Limb (tissue), 2 donors: ENCODE data around the gene CCL24.
"Not testable (repeated sequence)": the region's sequence is repeated elsewhere in the genome, so short reads cannot be mapped to it uniquely, and the experiment has no call there.

Source experiments
- DNase-seq, 2 donors: peaks; one replicate each; pipeline ENCODE4 v3.0.0-alpha.2; 2016; ENCODE audit errors: extremely low spot score in 2 of 2

Gene CCL24

GRCh38 chr7:75819711-75820110, 6.1 kb upstream of the CCL24 start:
- no peak for DNase-seq

DNA sequence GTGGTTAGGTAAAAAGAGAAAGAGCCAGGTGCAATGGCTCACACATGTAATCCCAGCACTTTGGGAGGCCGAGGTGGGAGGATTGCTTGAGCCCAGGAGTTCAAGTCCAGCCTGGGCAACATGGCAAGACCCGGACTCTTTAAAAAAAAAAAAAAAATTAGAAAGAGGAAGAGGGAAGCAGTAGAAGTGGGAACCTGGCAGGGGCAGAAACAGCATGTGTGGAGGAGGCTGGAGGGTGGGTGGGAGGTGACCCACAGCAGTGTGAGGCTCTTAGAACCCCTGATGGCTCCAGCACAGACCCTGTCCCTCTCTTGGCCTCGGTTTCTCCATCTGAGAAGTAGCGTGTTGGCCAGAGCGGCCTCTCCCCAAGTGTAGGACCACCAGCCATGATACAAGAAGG, 4.9 kb upstream of the CCL24 start:
- DNase-seq: no peak

- DNase-seq: no peak
Observed at GRCh38 chr7:75817116-75817515, 3.5 kb upstream of the CCL24 start.

- DNase-seq: no peak
Observed at GRCh38 chr7:75815418-75816064, 1.9 kb upstream of the CCL24 start.

GRCh38 chr7:75814407-75814947, 871 bp upstream of the CCL24 start:
- DNase-seq: no peak

GRCh38 chr7:75813084-75813483, 522 bp downstream of the CCL24 start:
- DNase-seq: no peak

DNA sequence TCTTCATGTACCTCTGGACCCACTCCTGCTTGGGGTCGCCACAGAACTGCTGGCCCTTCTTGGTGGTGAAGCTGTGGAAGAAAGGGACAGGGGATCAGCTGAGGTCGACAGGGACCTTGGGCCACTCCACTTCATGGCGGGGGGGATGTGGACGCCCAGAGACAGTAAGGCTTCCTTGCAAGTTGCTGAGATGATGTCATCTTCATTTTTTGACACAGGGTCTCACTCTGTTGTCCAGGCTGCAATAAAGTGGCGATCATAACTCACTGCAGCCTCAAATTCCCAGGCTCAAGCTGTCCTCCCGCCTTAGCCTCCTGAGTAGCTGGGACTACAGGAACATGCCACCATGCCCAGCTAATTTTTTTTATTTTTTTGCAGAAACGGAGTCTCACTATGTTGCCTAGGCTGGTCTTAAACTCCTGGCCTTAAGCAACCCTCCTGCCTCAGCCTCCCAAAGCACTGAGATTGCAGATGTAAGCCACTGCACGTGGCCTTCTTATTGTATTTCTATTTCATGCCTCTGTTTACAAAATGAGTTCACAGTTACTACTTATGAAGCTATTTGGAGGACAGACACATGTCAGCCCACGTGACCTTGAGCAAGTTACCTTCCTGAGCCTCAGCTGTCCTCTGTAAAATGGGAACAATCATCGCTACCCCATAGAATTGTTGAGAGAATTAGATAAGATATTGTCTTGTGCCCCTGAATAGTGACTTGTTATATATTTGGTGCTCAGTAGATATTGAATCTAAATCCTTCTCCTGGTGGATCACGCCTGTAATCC, 1.5 kb downstream of the CCL24 start:
- DNase-seq: no peak

DNA sequence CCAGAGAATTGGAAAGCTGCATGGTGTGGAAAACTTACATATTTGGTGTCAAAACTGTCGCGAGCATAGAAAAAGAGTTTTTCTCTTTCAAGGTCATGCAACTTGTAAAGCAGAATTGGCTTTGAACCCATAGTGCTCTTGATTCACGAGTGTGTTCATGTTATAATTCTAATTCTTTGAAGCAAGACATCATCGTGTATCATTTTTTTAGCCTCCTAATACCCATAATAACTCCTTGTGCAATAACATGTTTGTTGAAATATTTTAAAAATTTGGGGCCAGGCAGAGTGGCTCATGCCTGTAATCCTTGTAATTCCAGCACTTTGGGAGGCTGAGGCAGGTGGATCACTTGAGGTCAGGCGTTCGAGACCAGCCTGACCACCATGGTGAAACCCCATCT, 4.2 kb downstream of the CCL24 start:
- DNase-seq: no peak

GRCh38 chr7:75808106-75808505, 5.5 kb downstream of the CCL24 start:
- DNase-seq: no peak

GRCh38 chr7:75807452-75807851, 6.2 kb downstream of the CCL24 start:
- no peak for DNase-seq

DNA sequence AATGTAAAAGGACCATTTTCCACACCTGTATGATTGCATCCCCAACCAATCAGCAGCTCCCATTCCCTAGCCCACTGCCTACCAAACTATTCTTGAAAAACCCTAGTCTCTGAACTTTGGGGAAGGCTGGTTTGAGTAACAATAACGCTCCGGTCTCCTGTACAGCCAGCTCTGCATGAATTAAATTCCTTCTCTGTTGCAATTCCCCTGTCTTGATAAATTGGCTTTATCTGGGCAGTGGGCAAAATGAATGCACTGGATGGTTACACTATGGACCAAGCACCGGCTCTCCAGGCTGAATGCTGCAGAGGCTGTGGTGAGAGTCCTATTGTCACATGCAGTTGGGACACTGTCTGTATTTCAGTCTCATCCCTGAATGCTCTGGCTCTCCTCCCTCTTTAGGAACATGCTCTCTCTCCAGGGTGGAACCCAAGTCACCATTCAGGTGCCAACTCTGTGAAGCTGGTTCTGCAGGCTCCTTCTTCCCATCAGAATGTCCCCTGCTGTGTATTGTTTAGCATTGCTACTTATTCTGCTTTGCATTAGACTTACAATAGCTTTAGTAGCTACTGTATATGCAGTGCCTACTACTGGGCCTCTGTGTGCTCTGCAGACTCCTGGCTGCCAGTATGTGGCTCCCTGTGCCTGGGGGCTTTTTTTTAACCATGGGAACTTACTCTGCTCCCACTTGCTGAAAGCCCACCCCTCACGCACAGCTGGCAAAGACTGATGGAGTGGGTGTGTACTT, 6.9 kb downstream of the CCL24 start:
- DNase-seq: no peak

GRCh38 chr7:75804705-75805104, 8.9 kb downstream of the CCL24 start:
- DNase-seq: no peak

- no peak for DNase-seq
Observed at GRCh38 chr7:75804004-75804403, 9.6 kb downstream of the CCL24 start.

DNA sequence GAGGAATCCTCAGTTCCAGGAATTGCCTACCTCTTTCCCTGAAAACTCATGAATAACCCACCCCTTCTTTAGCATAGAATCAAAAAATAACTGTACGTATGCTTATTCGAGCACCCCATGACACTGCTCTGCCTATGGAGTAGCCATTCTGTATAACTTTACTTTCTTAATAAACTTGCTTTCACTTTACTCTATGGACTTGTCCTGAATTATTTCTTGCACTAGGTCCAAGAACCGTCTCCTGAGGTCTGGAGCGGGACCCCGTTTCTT, 11.1 kb downstream of the CCL24 start:
- DNase-seq: no peak

DNA sequence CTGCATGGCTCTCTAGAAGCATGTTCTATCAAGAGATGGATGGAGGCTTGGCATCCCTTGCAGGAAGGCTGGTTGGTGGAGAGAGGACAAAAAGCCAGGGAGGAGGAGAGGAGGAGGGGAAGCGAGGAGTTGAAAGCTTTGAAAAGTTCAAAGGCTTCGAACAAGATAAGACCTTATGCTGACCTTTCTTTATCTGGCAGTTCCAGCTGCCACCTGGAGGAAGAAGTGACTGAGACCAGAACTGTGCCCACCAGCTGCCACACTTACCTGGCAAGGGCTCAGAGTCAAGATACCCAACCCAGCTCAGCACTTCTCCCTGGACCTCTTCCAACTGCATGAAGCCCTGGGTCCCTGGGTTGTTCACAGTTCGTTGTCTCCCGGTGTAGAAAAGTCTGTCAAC, 14.8 kb downstream of the CCL24 start:
- no peak for DNase-seq

DNA sequence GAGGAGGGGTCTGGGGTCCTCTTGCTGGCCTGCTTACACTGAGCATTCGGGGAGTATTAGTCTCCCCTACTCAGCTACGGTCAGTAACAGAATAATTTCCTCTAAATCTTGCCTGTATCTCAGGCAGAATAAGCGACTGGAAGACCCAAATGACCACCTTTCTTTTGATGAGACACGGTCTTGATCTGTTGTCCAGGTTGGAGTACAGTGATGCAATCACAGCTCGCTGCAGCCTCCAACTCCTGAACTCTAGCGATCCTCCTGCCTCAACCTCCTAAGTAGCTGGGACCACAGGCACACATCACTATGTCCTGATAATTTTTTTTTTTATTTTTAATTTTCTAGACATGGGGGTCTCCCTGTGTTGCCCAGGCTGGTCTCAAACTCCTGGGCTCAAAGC, 17.2 kb downstream of the CCL24 start:
- DNase-seq: no peak

GRCh38 chr7:75795831-75796285, 17.7 kb downstream of the CCL24 start:
- DNase-seq: no peak

- DNase-seq: no peak
Observed at GRCh38 chr7:75793676-75794075, 19.9 kb downstream of the CCL24 start.

GRCh38 chr7:75792567-75792966, 21.0 kb downstream of the CCL24 start:
- DNase-seq: not testable (repeated sequence)

DNA sequence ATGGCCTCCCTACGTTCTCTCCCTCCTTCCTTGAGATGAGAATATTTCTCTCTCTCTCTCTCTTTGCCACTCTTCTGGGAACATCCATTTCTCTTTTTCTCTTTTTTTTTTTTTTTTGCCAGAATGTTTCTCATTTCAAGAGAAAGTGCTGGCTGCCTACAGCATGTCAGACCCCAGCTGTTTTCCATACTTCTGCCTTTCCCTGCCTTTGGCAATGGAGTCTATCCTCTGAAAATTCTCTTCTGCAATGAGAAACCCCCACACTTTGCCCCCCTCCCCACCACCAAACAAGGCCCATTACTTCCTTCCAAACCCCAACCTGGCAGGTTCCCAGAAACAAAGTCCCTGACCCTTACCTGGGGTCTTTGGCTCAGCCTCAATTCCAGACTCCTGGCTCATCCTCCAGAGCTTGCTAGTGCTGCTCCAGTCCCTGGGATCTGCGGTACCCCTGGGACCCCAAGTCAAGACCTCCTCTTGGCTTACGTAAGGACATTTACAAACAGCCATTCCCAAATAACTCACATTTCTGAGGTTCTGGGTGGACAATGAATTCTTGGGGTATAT, 24.2 kb downstream of the CCL24 start:
- peak; percentile 24 to 42 for DNase-seq

- not testable (repeated sequence) for DNase-seq
Observed at GRCh38 chr7:75788154-75788847, 25.3 kb downstream of the CCL24 start.
